Ovary (tissue), 3 donors: Measurements from ENCODE around the gene TMEM63B.

Experiments used
- POLR2A ChIP-seq: fragments of 450-650 bp; IDR thresholded peaks from one replicate; pipeline ENCODE4 v1.6.1; 2017; ENCODE audit warnings: antibody characterized with exemption, mild to moderate bottlenecking, moderate library complexity
- TF ChIP-seq, protein P1 (sequence below), 3 donors: fragments of 450-650 bp in 2 of 3; fragments of 200-600 bp in 1 of 3; IDR thresholded peaks; one replicate each; pipeline versions ENCODE4 v1.5.1 to v1.8.0; 2016 to 2022; ENCODE audit warnings: antibody characterized with exemption in 3 of 3, mild to moderate bottlenecking in 1 of 3
- donor health status: DM: no; HTN: no; CAD: no.

- TF ChIP-seq, protein P1, sequence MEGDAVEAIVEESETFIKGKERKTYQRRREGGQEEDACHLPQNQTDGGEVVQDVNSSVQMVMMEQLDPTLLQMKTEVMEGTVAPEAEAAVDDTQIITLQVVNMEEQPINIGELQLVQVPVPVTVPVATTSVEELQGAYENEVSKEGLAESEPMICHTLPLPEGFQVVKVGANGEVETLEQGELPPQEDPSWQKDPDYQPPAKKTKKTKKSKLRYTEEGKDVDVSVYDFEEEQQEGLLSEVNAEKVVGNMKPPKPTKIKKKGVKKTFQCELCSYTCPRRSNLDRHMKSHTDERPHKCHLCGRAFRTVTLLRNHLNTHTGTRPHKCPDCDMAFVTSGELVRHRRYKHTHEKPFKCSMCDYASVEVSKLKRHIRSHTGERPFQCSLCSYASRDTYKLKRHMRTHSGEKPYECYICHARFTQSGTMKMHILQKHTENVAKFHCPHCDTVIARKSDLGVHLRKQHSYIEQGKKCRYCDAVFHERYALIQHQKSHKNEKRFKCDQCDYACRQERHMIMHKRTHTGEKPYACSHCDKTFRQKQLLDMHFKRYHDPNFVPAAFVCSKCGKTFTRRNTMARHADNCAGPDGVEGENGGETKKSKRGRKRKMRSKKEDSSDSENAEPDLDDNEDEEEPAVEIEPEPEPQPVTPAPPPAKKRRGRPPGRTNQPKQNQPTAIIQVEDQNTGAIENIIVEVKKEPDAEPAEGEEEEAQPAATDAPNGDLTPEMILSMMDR (IDR thresholded peaks at IDR 0.05), result peak; percentile 60 to 69 (median 65)
- TF ChIP-seq POLR2A, result no peak
Observed at GRCh38 chr6:44096612-44097011, 30.7 kb upstream of the TMEM63B start.
